Central memory CD4-positive, alpha-beta T cell (primary cell): ENCODE data around the gene SYNCRIP.
"Not testable (repeated sequence)": the region's sequence is repeated elsewhere in the genome, so short reads cannot be mapped to it uniquely, and the experiment has no call there.

Experiments
- DNase-seq: peaks from one replicate; pipeline ENCODE4 v3.0.0; 2022

Gene SYNCRIP

DNA sequence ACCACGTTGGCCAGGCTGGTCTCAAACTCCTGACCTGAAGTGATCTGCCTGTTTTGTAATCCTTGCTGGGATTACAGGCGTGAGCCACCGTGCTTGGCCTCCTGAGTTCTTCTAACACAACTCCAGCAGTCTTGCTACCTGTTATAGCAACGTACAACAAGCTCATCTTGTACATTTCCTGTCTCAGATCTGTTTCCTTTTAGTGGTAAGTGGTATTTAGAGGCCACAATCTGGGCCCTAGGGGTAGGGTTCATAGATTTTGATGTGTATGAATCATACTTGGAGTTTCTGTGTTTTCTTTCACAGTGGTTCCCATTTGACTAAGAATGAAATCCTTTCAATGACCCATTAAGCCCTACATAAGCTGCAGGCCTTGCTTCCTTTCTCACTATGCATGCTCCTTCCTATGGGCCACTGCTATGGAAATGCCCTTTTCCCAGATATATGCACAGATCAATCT lies 27.1 kb upstream of the SYNCRIP start:
- DNase-seq: peak; percentile 72

DNA sequence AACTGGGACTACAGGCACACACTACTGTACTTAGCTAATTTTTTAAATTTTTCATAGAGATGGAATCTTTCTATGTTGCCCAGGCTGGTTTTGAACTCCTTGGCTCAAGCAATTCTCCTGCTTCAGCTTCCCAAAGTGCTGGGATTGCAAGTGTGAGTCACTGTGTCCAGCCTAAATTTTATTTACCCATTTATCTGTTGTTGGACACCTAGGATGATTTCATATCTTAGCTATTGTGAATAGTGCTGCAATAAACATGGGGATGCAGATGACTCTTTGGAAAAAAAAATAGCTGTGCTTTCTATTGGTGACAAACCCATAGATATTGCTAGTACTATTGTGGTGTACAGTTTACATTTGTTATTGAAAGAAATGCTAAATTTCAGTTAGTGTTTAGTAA lies 19.6 kb upstream of the SYNCRIP start:
- DNase-seq: no peak

DNA sequence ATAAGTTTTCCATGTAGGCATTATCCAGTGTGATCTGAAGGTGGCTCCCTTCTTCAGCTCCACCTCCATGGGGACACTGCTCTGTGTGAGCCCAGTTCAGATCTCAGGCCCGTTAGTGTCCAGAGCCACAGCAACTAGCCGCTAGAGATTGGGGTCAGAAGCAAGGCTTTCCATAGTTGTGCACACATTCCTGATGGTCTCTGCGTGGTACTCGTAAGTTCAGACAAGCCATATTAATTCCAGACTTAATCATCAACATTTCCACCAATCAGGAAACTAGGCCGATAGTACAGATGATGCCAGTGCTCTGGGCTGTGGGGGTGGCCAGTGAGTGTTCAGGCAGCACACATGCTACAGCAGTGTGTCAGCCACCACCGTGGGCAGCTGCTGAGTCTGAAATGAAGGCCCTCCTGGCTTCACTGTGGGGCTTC lies 17.5 kb upstream of the SYNCRIP start:
- no peak for DNase-seq

DNA sequence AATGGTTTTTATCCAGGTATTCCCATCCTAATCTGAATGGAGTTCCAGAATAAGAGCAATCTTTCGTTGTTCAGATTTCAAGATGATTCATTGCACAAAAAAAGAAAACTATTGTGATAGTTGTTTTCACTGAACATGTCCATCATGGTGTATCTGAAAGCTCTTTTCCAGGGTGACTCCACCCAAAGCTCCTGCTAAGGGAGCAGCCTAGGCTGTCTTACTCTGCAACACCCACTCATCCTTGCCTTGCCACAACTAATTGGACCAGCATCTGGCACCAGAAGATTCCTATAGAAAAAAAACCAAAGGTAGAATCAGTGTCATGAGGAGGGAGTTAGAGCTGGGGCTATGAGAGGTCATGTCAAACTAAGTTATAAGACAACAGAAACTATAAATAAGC lies 7.9 kb upstream of the SYNCRIP start:
- no peak for DNase-seq

DNA sequence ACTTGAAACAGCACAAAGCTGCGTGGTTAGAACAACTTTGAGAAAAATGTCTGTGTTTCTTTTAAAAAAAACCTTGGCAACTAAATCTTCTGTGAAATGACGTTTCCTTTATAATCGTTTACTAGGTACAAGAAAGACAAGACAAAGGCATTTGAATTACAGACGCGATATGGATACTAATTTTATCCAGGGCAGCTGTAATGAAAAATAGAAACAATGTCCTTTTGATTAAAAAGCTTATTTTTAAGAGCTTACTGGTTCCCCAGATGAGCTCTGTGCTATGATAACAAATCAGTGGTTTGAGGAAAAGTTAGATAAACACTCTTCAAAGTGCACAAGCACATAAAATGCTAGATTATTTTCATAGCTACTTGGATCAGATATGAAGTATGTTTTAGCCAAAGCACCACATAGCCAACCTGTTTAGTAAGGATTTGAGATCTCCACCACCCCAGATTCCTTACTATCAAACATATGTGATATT lies 1.6 kb upstream of the SYNCRIP start:
- DNase-seq: no peak

DNA sequence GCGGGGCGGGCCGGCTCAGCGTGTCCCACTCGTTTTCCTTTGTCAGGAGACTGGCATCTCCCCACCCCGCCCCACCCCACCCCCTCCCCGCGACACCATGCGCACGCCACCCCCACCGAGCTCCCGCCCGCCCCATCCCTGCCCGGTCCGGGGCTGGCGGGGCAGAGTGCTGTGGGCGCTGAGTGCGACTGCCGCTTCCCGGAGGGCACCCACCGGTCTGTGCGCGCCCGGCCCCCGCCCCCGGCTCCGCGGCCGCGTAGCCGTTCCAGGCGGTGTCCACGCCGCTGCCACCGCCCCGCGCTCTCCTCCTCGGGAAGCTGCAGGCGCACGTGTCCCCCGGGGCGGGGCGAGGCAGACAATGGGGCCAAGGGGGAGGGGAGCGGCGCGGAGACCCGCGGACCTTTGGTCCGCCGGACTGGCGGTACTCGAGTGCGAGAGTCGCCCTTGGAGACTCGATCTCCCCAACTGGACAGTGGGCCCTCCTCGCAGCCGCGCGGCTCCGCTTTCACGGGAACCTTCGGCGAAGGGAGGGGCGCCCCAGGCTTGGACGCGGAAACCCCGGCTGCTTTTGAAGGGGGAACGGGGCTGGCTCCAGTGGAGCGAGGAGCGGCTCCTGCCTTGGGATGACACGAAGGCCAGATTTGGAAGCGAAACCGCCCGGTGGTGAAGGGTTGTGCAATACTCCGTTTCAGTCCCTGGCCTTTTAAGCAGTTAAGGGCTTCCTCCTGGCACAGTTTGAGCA lies 1.0 kb upstream of the SYNCRIP start:
- DNase-seq: peak; percentile 64

DNA sequence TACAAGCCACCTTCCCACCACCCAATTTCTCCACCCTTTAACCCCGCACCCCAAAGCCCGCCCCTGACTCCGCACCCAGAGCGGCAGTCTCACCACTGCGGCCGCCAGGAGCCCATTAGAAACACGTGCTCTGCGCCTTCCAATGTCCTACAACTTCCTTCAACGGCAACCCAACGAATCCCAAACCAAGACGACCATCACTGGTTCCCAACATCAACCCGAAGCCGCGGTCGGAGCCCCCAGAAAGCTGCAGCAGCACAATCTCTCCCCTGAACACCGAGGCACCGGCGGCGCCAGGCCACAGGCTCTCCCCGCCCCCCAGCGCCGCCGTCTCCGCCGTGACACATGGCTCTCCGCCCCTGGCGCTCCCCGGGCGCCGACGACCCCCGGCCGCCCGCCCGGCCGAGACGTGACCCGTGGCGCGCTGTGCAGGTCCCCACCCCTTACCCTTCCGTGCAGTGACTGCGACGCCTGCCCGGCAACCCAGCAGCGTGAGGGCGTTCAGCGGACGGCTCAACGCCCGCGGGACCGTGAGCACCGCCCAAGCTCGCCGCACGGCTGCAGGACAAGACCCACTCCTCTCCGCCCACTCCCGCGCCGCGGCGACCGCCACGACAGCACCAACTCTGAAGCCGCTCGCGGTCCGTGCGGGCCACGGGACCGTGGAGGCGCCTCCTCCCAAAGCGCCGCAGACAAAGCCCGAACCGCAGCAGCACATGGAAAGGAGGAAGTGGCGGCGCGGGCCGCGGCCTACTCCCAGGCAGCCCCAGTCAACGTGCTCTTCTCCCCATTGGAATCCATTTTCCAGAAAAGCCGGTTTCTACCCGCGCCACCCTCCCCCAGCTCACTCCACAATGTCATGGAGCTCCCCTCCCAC lies 551 bp downstream of the SYNCRIP start:
- peak; percentile 60 for DNase-seq

DNA sequence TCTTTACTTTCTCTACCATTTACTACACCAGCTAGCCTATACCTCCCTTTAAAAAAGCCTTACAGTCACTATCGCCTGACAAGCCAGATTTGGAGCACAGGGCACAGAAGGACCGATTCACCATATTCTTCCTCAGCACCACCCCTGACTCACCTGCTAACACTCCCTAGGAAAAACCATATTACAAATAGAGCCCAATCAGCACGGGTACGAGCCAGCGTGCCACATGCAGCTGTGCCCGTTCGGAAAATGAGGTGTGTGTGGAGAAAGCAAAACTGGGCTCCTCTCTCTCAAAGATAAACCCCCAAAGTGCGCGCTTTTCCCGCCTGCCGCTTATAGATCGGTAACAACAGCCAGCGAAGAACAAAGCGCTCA lies 1.2 kb downstream of the SYNCRIP start:
- no peak for DNase-seq

DNA sequence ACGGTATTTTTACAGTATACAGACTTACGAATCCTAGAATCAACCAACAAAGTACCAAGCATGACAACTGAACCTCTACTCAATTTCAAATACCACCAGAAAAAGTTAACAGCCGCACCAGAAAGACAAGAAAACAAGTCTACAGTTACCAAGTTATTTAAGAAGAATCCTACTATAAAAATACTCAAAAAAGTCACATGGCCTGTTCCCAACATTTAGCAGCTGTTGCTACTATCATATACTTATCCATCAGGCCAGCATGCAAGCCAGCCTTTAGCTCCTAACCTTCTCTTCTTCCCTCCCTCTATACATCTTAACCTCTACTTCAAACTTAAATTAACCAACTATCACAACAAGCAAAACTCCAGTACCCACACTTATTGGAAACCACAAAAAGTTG lies 1.9 kb downstream of the SYNCRIP start:
- DNase-seq: no peak

DNA sequence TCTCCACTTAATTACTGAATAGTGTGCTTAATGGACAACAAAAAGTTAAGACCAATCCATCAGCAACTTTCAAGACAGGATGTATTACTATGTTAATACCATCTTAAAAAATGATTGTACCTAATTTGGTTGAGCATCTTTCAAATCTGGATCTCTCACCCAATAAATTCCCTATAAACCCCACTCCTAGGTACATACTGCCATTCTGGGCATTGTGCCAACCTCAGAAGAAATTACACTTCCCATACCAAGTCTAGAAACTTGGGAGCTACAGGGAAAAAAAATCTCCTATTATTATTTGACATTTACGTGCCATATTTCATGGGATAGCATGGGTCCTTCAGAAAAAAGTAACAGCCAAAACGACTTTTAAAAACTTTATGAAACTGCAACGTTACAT lies 5.1 kb downstream of the SYNCRIP start:
- no peak for DNase-seq

DNA sequence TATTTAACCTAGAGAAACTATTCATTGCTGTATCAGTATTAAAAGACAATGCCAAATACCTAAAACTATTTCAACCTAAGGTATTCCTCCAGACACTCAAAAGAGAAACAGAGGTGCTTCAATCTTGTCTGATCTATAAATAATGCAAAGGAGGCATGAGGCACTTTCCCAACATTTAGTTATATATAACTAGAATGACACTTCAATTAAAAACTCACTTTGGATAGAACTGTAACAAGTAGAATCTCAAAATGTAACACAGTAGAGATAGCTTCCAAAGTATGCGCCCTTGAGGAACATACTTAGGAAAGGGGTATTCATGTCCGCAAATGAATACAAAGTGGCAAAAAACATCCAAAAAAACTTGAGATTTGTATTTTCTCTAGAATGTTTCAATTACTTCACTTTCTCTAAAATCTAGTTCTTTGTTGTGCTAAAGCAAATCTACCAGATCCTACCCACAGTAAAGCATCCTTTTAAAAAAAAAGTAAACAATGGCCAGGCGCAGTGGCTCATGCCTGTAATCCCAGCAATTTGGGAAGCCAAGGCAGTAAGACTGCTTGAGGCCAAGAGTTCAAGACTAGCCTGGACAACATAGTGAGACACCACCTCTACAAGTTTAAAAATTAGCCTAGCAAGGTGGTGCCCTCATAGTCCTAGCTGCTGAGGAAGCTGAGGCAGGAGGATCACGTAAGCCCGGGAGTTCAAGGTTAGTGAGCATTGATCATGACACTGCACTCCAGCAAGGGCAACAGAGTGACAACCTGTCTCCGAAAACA lies 10.3 kb downstream of the SYNCRIP start:
- no peak for DNase-seq

DNA sequence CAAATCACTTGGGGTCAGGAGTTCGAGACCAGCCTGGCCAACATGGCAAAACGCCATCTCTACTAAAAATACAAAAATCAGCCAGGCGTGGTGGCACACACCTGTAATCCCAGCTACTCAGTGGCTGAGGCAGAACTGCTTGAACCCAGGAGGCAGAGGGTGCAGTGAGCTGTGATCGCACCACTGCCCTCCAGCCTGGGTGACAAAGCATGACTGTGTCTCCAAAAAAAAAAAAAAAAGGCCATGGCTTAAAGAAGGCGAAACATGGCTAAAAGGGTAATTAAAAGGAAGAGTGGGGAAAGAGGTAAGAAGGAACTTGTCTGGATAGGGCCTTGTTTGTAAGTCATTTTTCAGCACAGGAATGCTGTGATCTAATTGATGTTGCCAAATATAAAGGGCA lies 11.6 kb downstream of the SYNCRIP start:
- not testable (repeated sequence) for DNase-seq

DNA sequence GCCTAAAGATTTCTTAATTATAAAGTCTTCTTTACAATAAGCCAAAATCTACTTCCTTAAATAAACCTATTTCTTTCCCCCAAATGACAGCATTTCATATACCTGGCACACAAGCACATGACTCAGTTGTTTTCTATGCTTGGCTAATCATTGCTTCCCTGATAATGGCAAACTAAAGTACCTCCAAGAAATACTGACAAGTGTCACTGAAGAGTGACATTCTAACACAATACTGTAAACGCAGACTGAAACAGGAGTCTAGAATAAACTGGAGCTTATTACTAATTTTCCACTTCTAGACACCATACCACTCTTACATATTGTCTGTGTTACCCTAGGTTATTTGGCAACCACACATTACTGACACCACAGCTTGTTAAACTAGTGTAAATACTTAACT lies 14.3 kb downstream of the SYNCRIP start:
- DNase-seq: no peak

DNA sequence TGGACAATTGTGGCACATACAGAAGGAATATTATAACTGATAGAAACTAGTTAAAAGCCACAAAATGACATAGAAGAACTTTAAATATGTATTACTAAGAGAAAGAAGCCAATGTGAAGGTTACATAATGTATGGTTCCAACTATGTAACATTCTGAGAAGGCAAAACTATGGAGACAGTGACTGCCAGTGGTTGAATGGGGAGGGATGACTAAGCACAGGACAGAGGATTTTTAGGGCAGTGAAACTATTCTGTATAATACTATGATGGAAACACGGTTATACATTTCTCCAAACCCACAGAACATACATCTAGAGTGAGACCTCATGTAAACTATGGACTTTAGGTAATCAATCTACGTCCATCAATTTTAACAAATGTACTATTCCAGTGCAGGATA lies 22.4 kb downstream of the SYNCRIP start:
- DNase-seq: no peak

DNA sequence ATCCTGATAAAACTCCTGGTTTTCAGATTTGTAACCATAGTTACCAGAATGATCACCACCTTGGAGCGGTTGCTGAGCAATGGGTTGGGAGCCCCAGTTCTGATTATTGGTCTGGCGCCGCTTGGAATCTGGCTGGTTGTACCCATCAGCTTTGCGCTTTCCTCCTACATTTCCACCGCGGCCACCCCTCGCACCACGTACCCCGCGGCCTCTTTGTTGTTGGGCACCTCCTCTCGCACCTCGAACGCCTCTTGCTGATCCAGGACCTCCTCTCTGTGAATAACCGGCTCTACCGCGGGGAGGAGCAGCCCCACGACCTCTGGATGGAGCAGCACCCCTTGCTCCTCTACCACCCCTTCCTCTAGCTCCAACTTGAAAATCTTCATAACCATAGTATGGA lies 27.9 kb downstream of the SYNCRIP start:
- DNase-seq: no peak

DNA sequence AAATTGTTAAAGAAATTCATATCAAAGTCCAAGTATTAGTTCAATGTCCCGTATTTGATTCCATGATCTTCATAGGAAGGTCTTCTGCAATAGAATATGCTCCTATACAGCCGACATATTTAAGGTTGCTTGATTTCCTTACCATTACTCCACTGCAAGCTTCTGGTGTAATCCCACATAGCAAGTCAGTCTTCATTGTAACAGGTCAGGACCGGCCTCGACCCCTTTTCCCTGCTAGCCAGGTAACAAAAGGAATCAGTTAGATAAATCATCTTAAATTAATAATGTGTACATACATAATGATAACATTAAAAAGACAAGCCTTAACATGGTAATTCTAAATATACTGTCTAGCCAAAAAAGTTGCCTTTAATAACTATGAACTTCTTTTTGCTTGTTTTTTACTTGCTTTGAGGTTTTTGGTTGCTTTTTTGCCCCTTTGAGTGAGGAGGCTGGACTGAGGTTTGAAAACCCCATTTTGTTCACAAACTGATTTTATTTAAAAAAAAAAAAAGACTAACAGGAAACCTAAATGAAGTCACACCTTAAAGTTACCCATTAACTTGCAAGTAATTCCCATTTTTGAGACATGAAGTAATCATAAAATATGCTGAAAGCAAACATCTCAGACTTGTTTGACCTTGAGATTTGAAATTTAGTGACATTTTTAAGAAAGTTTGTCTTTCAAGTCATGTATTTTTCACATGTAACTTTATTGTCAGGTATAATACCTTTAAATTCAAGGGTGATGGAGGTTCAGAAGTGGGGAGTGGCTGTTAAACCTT lies 29.8 kb downstream of the SYNCRIP start:
- DNase-seq: no peak

DNA sequence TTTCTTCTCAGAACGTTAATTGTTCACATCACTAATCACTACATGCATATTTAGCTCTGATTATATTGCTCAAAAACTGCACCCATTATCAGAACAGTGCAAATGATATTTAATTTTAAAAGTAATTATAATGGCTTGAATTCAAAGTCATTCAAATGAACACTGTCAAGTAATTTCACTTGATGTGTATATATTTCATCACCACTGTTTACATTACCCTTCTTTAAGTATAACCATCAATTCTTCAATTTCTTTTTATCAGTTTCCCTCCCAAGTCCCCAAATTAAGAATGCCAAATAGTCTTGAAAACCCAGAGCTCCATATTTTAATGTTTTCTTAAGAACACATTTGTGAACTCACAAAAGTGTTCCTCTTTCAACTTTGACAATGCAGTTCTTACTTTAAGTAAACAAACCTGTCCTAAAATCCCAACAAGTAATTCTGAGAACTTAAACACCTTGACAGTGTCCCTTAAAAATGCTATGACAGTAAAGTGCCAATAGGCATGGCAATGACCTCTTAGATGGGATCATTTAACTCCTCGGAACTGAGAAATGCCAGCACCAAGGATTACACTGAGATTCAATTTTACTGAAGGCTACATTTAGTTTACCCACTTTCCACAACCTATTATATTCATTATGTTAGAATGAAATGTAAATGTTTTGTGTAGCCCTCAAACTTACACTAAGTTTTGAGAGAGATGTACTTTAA lies 32.3 kb downstream of the SYNCRIP start:
- DNase-seq: no peak

DNA sequence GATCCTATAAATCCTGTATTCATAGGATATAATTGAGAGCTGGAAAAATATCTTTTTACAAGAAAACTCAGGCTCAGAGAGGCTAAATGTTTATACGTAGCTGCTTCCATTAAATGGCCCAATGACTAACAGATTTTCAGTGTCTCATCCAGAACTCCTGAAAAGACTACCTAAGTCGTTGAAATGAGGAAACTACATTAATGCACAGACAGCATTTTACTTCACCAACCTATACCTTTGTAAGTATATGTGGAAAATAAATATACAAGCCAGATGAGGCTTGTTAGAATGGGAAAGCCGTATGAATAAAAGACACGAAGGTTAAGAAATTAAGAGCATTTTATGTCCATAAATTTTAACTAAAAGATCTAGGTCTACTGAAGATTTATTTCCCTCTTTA lies 40.6 kb downstream of the SYNCRIP start:
- no peak for DNase-seq

DNA sequence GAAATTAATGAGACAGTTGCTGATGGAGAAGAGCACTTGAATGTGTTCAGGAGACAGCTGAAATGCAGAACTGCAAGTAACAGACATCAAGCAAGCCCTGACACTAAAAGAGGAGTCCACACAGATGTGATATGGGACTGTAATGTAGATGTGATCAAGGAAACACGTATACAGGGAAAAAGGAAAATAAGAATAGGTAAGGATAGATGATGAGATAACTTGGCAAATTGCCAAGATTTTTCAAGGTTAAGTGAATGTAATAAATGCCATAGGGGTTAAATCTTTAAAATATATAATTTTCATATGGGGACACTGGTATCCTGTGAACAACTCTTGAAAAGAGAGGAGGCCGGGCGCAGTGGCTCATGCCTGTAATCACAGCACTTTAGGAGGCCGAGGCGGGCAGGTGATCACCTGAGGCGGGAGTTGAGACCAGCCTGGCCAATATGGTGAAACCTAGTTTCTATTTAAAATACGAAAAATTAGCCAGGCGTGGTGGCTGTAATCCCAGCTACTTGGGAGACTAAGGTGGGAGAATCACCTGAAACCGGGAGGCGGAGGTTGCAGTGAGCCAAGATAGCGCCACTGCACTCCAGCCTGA lies 41.9 kb downstream of the SYNCRIP start:
- DNase-seq: no peak

DNA sequence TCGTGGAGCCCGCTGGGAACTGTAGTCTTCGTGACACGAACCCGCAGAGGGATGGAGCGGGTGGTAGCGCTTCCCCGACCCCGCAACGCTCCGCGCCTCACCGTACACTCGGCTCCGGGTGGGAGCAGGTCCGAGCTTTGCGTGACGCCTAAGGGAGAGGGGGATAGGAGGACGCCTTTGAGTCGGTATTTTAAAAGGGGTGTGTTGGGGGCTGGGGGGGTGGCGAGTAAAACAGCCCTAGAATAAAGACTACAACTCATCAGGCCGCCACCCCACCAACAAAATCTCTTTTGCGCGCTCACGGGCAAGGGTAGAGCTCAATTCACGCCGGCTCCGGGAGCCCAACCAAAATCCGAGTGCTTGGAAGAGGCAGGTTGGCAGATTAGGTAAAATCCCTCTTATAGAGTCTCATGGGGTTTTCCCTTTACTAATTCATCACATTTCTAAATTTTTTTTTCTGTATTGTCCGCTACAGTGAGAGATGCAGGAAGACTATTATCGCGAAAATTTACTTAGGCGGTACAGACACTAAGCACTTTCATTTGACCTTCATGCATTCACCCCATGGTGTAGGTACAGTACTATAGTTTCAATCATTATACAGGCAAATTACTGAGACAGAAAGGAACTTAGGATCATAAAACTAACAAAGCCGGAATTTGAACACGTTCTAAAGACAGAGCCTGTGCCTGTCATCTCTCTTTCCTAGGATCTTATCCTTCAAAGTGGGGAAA lies 48.3 kb downstream of the SYNCRIP start:
- peak; percentile 40 for DNase-seq
